NCI-H524 treated with DMSO at 0.1 percent for 48 hours (cell line): ENCODE data around the gene ILKAP.

Experiments
- DNase-seq: peaks from one replicate; lab custom pipeline; 2025; lab: John Stamatoyannopoulos, UW

The ILKAP gene

DNA sequence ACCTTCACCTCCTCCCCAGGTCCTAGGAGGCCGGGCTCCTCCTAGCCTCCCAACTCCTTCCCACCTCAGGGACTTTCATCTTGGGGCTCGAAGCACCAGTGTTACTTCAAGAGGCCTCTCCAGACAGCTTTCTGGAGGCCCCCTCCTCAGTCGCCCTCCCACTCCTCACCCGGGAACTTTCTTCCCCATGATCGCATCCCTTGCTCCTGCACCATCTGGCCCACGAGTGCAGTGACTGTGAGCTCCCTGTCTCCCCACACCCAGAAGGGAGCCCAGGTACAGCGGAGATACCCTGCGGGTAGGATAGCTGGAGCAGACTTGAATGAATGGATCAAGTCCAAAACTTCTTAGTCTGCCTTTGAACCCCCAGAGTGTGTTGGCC lies 38.6 kb downstream of the ILKAP start:
- DNase-seq = no peak

DNA sequence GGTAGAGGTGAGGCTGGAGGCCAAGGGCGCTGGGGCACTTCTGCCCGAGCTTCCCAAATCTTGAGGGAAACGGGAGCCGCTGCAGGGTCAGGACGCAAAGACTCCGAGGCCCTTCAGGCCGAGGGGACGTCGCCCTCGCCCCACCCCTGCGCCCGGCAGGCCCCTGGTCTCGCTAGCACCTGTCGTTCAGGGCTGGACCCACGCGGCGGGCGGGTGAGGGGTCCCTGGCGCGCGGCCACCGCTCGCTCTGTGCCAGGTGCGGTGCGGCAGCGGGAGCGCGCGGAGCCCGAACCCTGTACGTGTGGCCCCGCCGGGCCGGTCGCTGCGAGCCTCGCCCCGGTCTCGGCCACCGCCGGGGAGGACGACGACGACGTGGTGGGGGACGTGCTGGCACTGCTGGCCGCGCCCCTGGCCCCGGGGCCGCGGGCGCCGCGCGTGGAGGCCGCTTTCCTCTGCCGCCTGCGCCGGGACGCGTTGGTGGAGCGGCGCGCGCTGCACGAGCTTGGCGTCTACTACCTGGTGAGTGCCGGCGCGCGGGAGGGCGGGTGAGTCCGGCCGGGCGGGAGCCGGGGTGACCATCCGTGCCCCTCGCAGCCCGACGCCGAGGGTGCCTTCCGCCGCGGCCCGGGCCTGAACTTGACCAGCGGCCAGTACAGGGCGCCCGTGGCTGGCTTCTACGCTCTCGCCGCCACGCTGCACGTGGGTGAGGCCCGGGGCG lies 39.9 kb downstream of the ILKAP start:
- no peak for DNase-seq

DNA sequence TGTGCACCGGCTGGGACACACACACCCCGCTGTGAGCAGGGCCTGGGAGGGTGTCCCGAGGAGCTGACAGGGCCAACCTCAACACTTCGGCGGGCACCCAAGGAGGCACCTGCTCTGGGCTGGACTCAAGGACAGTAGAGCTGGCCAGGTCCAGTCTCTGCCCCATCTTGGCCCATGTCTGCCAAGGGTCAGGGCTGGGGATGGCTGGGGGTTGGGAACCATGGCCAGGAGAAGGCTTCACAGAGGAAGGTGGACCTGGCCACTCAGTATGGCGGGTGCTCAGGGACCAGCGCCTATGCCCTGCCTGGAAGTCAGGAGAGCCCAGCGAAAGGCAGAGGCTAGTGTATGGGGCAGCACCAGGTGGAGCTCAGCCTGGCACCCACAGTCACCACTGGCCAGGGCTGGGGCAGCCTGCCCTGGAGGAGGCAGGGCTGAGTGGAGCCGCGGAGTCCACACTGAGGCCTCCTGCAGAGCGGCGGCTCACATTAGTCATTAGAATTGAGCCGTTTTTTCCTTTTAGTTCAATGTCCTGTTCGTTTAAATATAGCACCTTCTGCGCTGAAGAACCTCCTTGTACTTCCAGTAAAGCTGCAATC lies 40.6 kb downstream of the ILKAP start:
- DNase-seq = no peak

GRCh38 chr2:238162251-238162845 lies 41.1 kb downstream of the ILKAP start:
- DNase-seq = no peak

GRCh38 chr2:238161291-238162051 lies 42.0 kb downstream of the ILKAP start:
- DNase-seq = no peak

- DNase-seq = no peak
Observed at GRCh38 chr2:238160206-238161129, 43.0 kb downstream of the ILKAP start.

GRCh38 chr2:238159661-238160205 lies 43.8 kb downstream of the ILKAP start:
- DNase-seq = no peak

- no peak for DNase-seq
Observed at GRCh38 chr2:238159071-238159539, 44.4 kb downstream of the ILKAP start.

GRCh38 chr2:238158509-238159070 lies 44.9 kb downstream of the ILKAP start, which contains the start of gene ERFE:
TSS of gene ERFE (plus strand) at chr2:238158970. CDS start at chr2:238159008, 38 bp downstream.
- no peak for DNase-seq

GRCh38 chr2:238158018-238158508 lies 45.4 kb downstream of the ILKAP start:
- DNase-seq = no peak

GRCh38 chr2:238157506-238158017 lies 45.9 kb downstream of the ILKAP start:
- DNase-seq = no peak

DNA sequence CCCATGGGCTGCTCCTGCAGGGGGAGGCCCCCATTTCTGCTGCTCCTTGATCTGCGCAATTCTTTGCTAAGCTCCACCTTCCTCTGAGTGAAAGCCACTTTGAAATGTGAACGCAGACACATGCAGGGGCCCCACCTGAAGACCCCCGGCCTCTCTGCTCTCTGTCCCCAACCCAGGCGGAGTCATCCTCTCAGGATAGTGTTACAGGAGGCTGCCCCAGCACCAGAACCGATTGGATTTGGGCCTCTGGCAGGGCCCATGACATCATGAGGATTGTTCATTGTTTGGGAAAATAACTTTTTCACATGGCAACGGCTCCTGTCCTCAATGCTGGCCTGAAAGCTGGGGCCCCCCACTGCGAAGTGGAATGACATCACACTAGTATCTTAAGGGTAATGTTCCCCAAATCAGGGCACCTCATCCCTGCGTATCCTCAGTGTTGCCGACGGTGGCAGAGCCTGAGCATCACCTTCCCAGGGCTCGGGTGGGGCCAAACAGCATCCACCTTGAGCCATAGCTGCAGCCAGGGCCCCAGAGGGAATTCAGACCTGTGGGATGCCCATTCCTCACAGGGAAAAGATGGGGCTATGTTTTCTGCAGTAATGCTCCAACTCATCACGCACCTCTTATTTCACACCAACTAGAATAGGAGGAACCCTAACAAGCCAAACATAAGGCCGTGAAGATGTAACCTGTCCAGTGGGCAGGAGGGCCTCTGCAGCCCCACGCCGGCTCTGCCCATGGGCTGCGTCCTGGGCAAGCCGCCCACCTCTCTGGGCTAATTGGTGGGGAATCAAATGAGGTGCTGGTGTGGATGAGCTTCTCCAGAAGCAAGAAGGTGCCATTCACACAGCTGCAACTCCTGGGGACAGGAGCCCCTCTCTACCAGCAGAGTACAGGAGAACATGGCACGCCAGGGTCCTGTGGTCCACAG lies 47.5 kb downstream of the ILKAP start:
- DNase-seq = no peak

- DNase-seq = no peak
Observed at GRCh38 chr2:238155051-238155760, 48.3 kb downstream of the ILKAP start.

GRCh38 chr2:238154570-238154969 lies 48.9 kb downstream of the ILKAP start:
- no peak for DNase-seq

GRCh38 chr2:238152771-238153688 lies 50.5 kb downstream of the ILKAP start:
- no peak for DNase-seq

GRCh38 chr2:238151628-238152235 lies 51.8 kb downstream of the ILKAP start:
- no peak for DNase-seq

- no peak for DNase-seq
Observed at GRCh38 chr2:238151205-238151604, 52.3 kb downstream of the ILKAP start.
